Measurements from ENCODE around the gene TMEM170B.

DNA sequence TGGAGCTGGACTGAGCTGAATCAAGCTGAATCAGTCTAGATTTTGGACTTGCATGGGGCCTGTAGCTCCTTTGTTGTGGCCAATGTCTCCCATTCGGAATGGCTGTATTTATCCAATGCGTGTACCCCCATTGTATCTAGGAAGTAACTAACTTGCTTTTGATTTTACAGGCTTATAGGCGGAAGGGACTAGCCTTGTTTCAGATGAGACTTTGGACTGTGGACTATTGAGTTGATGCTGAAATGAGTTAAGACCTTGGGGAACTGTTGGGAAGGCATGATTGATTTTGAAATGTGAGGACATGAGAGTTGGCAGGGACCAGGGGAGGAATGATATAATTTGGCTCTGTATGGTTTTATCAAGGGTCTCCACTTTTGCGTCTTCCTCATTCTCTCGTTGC lies 3.0 kb upstream of the TMEM170B start:
- no peak for TF ChIP-seq POLR2A (IDR thresholded peaks at IDR 0.05)
- TF ChIP-seq, protein P1, sequence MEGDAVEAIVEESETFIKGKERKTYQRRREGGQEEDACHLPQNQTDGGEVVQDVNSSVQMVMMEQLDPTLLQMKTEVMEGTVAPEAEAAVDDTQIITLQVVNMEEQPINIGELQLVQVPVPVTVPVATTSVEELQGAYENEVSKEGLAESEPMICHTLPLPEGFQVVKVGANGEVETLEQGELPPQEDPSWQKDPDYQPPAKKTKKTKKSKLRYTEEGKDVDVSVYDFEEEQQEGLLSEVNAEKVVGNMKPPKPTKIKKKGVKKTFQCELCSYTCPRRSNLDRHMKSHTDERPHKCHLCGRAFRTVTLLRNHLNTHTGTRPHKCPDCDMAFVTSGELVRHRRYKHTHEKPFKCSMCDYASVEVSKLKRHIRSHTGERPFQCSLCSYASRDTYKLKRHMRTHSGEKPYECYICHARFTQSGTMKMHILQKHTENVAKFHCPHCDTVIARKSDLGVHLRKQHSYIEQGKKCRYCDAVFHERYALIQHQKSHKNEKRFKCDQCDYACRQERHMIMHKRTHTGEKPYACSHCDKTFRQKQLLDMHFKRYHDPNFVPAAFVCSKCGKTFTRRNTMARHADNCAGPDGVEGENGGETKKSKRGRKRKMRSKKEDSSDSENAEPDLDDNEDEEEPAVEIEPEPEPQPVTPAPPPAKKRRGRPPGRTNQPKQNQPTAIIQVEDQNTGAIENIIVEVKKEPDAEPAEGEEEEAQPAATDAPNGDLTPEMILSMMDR (IDR thresholded peaks at IDR 0.05), result no peak

Measured in uterus (tissue), 2 donors.